Cardiac fibroblast (primary cell): ENCODE data around the gene MRPS11.
"Not testable (repeated sequence)": the region's sequence is repeated elsewhere in the genome, so short reads cannot be mapped to it uniquely, and the experiment has no call there.

Experiments used
- DNase-seq, 2 donors: peaks; one replicate each; pipeline versions ENCODE4 v3.0.0 to v3.0.0-alpha.2; 2010; ENCODE audit warnings: low read depth in 2 of 2
- H3K4me3 ChIP-seq, 2 donors: replicated peaks in 1 of 2; 1 replicate in 1 of 2; 2 replicates in 1 of 2; pipeline ENCODE4 v1.5.1; 2011; ENCODE audit warnings: low read depth in 2 of 2, low read length in 2 of 2, mild to moderate bottlenecking in 2 of 2, moderate library complexity in 1 of 2
- CTCF ChIP-seq: IDR thresholded peaks from one replicate; pipeline ENCODE4 v1.5.1; 2011; ENCODE audit warnings: low read depth, mild to moderate bottlenecking, low read length, inconsistent platforms

MRPS11 gene

GRCh38 chr15:88430051-88430450, 37.5 kb upstream of the MRPS11 start:
- TF ChIP-seq CTCF, result no peak
- no peak overlapping the region for H3K4me3 ChIP-seq
- no peak for DNase-seq

GRCh38 chr15:88431441-88431840, 36.1 kb upstream of the MRPS11 start:
- TF ChIP-seq CTCF, result no peak
- H3K4me3 ChIP-seq, result no peak overlapping the region
- no peak for DNase-seq

- no peak for TF ChIP-seq CTCF
- no peak overlapping the region for H3K4me3 ChIP-seq
- DNase-seq, result no peak
Observed at GRCh38 chr15:88433046-88433685, 34.3 kb upstream of the MRPS11 start.

- not testable (repeated sequence) for DNase-seq, H3K4me3 ChIP-seq
Observed at GRCh38 chr15:88434106-88434505, 33.4 kb upstream of the MRPS11 start.

- H3K4me3 ChIP-seq, result no peak overlapping the region
- DNase-seq, result no peak
- TF ChIP-seq CTCF, result no peak
Observed at GRCh38 chr15:88438181-88438580, 29.3 kb upstream of the MRPS11 start.

GRCh38 chr15:88440021-88440420, 27.5 kb upstream of the MRPS11 start:
- H3K4me3 ChIP-seq, result no peak overlapping the region
- no peak for TF ChIP-seq CTCF
- DNase-seq, result peak; percentile 13 to 72

- DNase-seq, result no peak
- H3K4me3 ChIP-seq, result no peak overlapping the region
- no peak for TF ChIP-seq CTCF
Observed at GRCh38 chr15:88441076-88441730, 26.3 kb upstream of the MRPS11 start.
